ENCODE data around the gene NDFIP2.
A peak's percentile ranks its signal among the peaks of the same experiment; 100 is the strongest.

The NDFIP2 gene

DNA sequence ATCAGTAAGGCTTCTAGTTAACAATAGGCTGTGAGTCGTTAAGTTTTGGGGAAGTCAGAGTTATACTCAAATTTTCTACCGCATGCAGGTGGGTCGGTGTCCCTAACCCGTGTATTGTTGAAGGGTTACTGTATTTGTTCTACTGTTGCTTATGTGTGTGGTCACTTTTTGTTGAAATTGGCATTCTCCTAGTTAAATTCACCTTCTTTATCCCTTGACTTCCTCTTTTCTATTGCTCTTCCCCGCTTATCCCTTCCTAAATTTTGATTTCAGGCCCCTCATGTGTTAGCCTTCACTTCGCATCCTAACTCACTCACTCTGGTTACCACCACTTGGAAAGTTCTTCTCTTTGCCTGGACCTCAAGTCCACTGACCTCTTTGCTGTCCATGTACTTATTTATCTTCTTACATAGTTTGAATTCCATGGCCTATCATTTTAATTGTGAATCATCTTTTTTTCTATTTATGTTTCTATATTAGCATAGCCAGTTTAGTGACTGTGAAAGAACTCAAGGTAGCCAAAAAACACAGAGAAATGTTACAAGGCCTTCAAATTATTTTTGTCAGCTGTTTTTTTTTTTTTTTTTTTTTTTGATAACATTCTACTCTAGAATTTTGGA is 52.9 kb downstream of the NDFIP2 start:
- no peaks in the 10 kb centered on the region for H3K27me3 ChIP-seq (ENCODE audit: insufficient read depth, low read length, poor library complexity, severe bottlenecking)
- no peak for TF ChIP-seq CTCF (conservative IDR thresholded peaks at IDR 0.05; ENCODE audit: low read length)
- TF ChIP-seq EZH2phosphoT487 (IDR thresholded peaks at IDR 0.05; ENCODE audit: borderline replicate concordance) = no peak
- no peak overlapping the region for H3K4me2 ChIP-seq (ENCODE audit: low read depth, low read length, poor library complexity, severe bottlenecking)
- H3F3A ChIP-seq (ENCODE audit: low read depth) = 0 out of 2 replicates have a peak, but pooled peaks cover under 1% of the 10 kb centered on the region
- H3K9me2 ChIP-seq (replicated peaks; ENCODE audit: low read depth, low read length) = no peaks in the 10 kb centered on the region
- peaks cover 20% of the 10 kb centered on the region for H3K4me1 ChIP-seq (ENCODE audit: insufficient read depth, low read length, poor library complexity, severe bottlenecking)
- 0 out of 2 replicates have a peak overlapping the region, but pooled peaks have one; percentile 23 for H2AFZ ChIP-seq (ENCODE audit: low read length)
- no peak overlapping the region for H3K4me3 ChIP-seq (ENCODE audit: low read length, poor library complexity, severe bottlenecking)
- no peaks in the 10 kb centered on the region for H3K36me3 ChIP-seq (ENCODE audit: insufficient read depth, low read length)
- no peaks in the 10 kb centered on the region for H3K79me2 ChIP-seq (ENCODE audit: insufficient read depth, low read length)
- H3K9ac ChIP-seq (ENCODE audit: low read depth, low read length, poor library complexity, severe bottlenecking) = no peak overlapping the region
- H3K9me3 ChIP-seq (ENCODE audit: insufficient read depth, low read depth, low read length) = no peaks in the 10 kb centered on the region
- no peaks in the 10 kb centered on the region for H4K20me1 ChIP-seq (ENCODE audit: insufficient read depth, low read length, poor library complexity, severe bottlenecking)

- peaks cover 19% of the 10 kb centered on the region for H3K4me1 ChIP-seq (ENCODE audit: insufficient read depth, low read length, poor library complexity, severe bottlenecking)
- no peaks in the 10 kb centered on the region for H3K9me3 ChIP-seq (ENCODE audit: insufficient read depth, low read depth, low read length)
- H3K9me2 ChIP-seq (replicated peaks; ENCODE audit: low read depth, low read length) = no peaks in the 10 kb centered on the region
- no peak overlapping the region for H3K4me3 ChIP-seq (ENCODE audit: low read length, poor library complexity, severe bottlenecking)
- H2AFZ ChIP-seq (ENCODE audit: low read length) = no peak overlapping the region
- H4K20me1 ChIP-seq (ENCODE audit: insufficient read depth, low read length, poor library complexity, severe bottlenecking) = no peaks in the 10 kb centered on the region
- H3K27me3 ChIP-seq (ENCODE audit: insufficient read depth, low read length, poor library complexity, severe bottlenecking) = no peaks in the 10 kb centered on the region
- H3K36me3 ChIP-seq (ENCODE audit: insufficient read depth, low read length) = no peaks in the 10 kb centered on the region
- no peak overlapping the region for H3K9ac ChIP-seq (ENCODE audit: low read depth, low read length, poor library complexity, severe bottlenecking)
- no peaks in the 10 kb centered on the region for H3K79me2 ChIP-seq (ENCODE audit: insufficient read depth, low read length)
- H3K4me2 ChIP-seq (ENCODE audit: low read depth, low read length, poor library complexity, severe bottlenecking) = no peak overlapping the region
- no peak for TF ChIP-seq EZH2phosphoT487 (IDR thresholded peaks at IDR 0.05; ENCODE audit: borderline replicate concordance)
- TF ChIP-seq CTCF (conservative IDR thresholded peaks at IDR 0.05; ENCODE audit: low read length) = no peak
- no peaks in the 10 kb centered on the region for H3F3A ChIP-seq (ENCODE audit: low read depth)
Observed at GRCh38 chr13:79534596-79534995, 53.6 kb downstream of the NDFIP2 start.

DNA sequence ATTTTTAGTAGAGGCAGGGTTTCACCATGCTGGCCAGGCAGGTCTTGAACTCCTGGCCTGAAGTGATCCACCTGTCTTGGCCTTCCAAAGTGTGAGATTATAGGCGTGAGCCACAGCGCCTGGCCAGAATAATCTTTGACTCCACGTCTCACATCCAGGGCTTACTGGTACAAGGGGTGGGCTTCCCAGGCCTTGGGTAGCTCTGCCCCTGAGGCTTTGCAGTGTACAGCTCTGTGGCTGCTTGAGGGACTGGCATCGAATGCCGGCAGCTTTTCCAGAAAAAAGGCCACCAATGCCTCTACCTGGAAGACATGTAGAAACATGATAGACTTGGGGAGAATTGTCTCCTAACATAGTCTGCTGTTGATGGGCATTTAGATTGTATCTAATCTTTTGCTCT is 57.8 kb downstream of the NDFIP2 start:
- Histone ChIP-seq H3F3A (ENCODE audit: low read depth) (no peaks in the 10 kb centered on the region), H2AFZ (ENCODE audit: low read length) (no peak overlapping the region), H3K79me2 (ENCODE audit: insufficient read depth, low read length) (no peaks in the 10 kb centered on the region), H3K9ac (ENCODE audit: low read depth, low read length, poor library complexity, severe bottlenecking) (no peak overlapping the region), H3K4me2 (ENCODE audit: low read depth, low read length, poor library complexity, severe bottlenecking) (no peak overlapping the region), H4K20me1 (ENCODE audit: insufficient read depth, low read length, poor library complexity, severe bottlenecking) (no peaks in the 10 kb centered on the region), H3K27me3 (ENCODE audit: insufficient read depth, low read length, poor library complexity, severe bottlenecking) (no peaks in the 10 kb centered on the region), H3K36me3 (ENCODE audit: insufficient read depth, low read length) (no peaks in the 10 kb centered on the region), H3K9me3 (ENCODE audit: insufficient read depth, low read depth, low read length) (no peaks in the 10 kb centered on the region), H3K4me3 (ENCODE audit: low read length, poor library complexity, severe bottlenecking) (no peak overlapping the region), H3K9me2 (replicated peaks; ENCODE audit: low read depth, low read length) (no peaks in the 10 kb centered on the region), H3K4me1 (ENCODE audit: insufficient read depth, low read length, poor library complexity, severe bottlenecking) (no peaks in the 10 kb centered on the region)
- TF ChIP-seq EZH2phosphoT487 (IDR thresholded peaks at IDR 0.05; ENCODE audit: borderline replicate concordance) (no peak), CTCF (conservative IDR thresholded peaks at IDR 0.05; ENCODE audit: low read length) (no peak)

All from Loucy (cell line).